ENCODE measurements around the gene TDRKH. TPM values are rescaled to one million over a fixed set of nuclear protein-coding genes. Genes with fewer than 3 reads are reported as not detected.

TDRKH gene
- total RNA-seq, 4 donors from 2014 or later = 1.1 to 5.3 (median 2.3) TPM

DNA sequence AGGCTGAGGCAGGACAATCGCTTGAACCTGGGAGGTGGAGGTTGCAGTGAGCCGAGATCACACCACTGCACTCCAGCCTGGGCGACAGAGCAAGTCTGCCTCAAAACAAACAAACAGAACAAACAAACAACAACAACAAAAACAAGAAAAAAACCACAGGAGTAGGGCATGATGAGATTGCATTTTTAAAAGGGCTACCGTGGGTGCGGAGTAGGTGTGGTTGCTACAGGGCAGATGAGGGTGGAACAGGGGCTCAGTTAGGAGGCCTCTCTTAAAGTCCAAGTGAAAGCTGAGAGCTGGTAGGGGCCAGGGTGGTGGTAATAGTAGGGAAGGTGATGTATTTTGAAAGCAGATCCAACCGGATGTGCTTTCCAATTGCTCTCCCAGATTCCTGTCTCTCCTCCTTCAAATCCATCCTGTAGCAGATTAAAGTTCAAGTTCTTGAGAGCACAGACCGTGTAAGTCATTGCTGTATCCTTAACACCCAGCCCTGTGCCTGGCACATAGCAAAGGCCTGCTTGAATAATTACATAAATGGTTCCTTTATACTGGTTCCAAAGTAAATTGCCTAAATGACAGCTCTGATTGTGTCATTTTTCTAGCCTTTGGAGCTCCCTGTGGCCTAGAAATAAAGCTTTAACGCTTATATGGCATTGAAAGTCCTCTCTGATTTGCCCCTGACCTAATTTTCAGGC, 19.1 kb upstream of the TDRKH start:
- Histone ChIP-seq H3K4me3 (no peak overlapping the region), H3K27ac (no peak overlapping the region), H3K4me1 (peaks cover 0 to 9% (median 0%) of the 10 kb centered on the region in 3 donors), H3K36me3 (peaks cover 0 to 5% (median 0%) of the 10 kb centered on the region in 3 donors), H3K27me3 (peaks cover 0 to 11% (median 0%) of the 10 kb centered on the region in 4 donors), H3K9me3 (no peaks in the 10 kb centered on the region)
- 55 to 60% methylated on average over 7 to 8 of the region's 8 CpGs for WGBS, 2 donors
- intact Hi-C loops (cut with DNase I) = no loop called here
- TF ChIP-seq POLR2A (IDR thresholded peaks at IDR 0.05) = no peak
- TF ChIP-seq, protein P1, sequence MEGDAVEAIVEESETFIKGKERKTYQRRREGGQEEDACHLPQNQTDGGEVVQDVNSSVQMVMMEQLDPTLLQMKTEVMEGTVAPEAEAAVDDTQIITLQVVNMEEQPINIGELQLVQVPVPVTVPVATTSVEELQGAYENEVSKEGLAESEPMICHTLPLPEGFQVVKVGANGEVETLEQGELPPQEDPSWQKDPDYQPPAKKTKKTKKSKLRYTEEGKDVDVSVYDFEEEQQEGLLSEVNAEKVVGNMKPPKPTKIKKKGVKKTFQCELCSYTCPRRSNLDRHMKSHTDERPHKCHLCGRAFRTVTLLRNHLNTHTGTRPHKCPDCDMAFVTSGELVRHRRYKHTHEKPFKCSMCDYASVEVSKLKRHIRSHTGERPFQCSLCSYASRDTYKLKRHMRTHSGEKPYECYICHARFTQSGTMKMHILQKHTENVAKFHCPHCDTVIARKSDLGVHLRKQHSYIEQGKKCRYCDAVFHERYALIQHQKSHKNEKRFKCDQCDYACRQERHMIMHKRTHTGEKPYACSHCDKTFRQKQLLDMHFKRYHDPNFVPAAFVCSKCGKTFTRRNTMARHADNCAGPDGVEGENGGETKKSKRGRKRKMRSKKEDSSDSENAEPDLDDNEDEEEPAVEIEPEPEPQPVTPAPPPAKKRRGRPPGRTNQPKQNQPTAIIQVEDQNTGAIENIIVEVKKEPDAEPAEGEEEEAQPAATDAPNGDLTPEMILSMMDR (IDR thresholded peaks at IDR 0.05) = no peak
- no peak for DNase-seq

- Histone ChIP-seq H3K27ac (no peak overlapping the region), H3K4me3 (no peak overlapping the region), H3K4me1 (peaks cover 0 to 9% (median 0%) of the 10 kb centered on the region in 3 donors), H3K27me3 (peaks cover 0 to 26% (median 0%) of the 10 kb centered on the region in 4 donors), H3K9me3 (no peaks in the 10 kb centered on the region), H3K36me3 (peaks cover 0 to 5% (median 0%) of the 10 kb centered on the region in 3 donors)
- intact Hi-C loops (cut with DNase I) = no loop called here
- TF ChIP-seq POLR2A (IDR thresholded peaks at IDR 0.05) = no peak
- TF ChIP-seq, protein P1 (IDR thresholded peaks at IDR 0.05) = no peak
- no peak for DNase-seq
- 44 to 80% methylated on average over 1 of the region's 1 CpG for WGBS, 2 donors
Observed at GRCh38 chr1:151807766-151808165, 17.5 kb upstream of the TDRKH start.

- H3K4me1 ChIP-seq = peaks cover 0 to 9% (median 0%) of the 10 kb centered on the region in 3 donors
- TF ChIP-seq POLR2A (IDR thresholded peaks at IDR 0.05) = no peak
- TF ChIP-seq, protein P1 (IDR thresholded peaks at IDR 0.05) = no peak
- H3K27ac ChIP-seq = no peak overlapping the region
- peaks cover 0 to 5% (median 0%) of the 10 kb centered on the region in 3 donors for H3K36me3 ChIP-seq
- no peak overlapping the region for H3K4me3 ChIP-seq
- DNase-seq = no peak
- WGBS, 2 donors = 79 to 86% methylated on average over 3 to 4 of the region's 5 CpGs
- no peaks in the 10 kb centered on the region for H3K9me3 ChIP-seq
- intact Hi-C loops (cut with DNase I) = no loop called here
- peaks cover 0 to 32% (median 0%) of the 10 kb centered on the region in 4 donors for H3K27me3 ChIP-seq
Observed at GRCh38 chr1:151807131-151807530, 16.8 kb upstream of the TDRKH start.

- intact Hi-C loops (cut with DNase I) = no loop called here
- Histone ChIP-seq H3K4me3 (no peak overlapping the region), H3K27me3 (peaks cover 0 to 42% (median 0%) of the 10 kb centered on the region in 4 donors), H3K27ac (no peak overlapping the region), H3K9me3 (no peaks in the 10 kb centered on the region), H3K36me3 (peaks cover 0 to 5% (median 0%) of the 10 kb centered on the region in 3 donors), H3K4me1 (peaks cover 0 to 9% (median 0%) of the 10 kb centered on the region in 3 donors)
- DNase-seq = no peak
- 20% methylated on average over 1 of the region's 7 CpGs; no CpG with 5 or more reads in 1 of the 2 donors for WGBS, 2 donors
- TF ChIP-seq POLR2A (IDR thresholded peaks at IDR 0.05) = no peak
- TF ChIP-seq, protein P1 (IDR thresholded peaks at IDR 0.05) = no peak
Observed at GRCh38 chr1:151806170-151806569, 15.9 kb upstream of the TDRKH start.

DNA sequence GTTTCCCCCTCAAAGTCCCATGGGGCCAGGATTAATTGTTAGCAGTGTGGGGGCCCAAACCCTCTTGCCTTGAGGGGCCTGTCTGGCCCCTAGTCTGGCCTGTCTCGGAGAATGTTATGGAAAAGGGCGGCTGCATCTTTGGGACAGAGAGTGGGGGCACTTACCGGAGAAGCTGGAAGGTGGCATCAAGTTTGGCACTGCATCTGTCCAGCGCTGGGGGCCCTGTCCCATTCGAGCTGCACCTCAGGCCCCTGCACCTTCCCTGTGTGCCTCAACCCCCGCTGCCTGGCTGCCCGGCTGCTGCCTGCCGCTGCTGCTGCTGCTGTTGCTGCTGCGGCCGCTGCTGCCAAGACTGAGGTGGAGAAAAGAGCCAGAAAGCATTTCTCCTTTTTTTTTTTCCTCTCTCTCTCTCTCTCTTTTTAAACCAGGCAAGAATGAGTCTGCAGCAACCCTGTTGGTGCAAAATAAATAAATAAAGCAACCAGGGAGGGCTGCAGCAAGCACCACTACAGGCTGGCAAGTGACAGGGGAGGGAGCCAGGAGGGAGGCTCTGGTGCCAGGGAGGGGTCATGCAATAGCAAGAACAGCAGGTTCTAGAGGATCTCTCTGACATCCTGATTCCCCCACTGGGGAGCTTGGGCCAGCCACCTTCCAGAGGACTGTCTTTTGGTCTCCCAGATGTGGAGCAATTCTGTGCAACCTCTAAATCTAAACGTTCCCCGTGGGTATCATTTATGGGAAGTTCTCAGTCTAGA, 14.9 kb upstream of the TDRKH start, which contains the start of gene LINGO4:
TSS of gene LINGO4 (minus strand) at position 354 of the 755 bp plus-strand sequence. CDS start 2,715 bp downstream, outside the sequence.
- TF ChIP-seq POLR2A (IDR thresholded peaks at IDR 0.05) = no peak
- TF ChIP-seq, protein P1 (IDR thresholded peaks at IDR 0.05) = no peak
- 52 to 54% methylated on average over 9 to 12 of the region's 12 CpGs for WGBS, 2 donors

More for the DNA sequence above, 14.9 kb upstream of the TDRKH start, which contains the start of gene LINGO4:
- Histone ChIP-seq H3K27ac (no peak within 1 kb of the TSS), H3K4me3 (no peak within 1 kb of the TSS), H3K27me3 (peaks cover 0 to 51% (median 0%) of the 10 kb centered on the region in 4 donors), H3K36me3 (peaks cover 0 to 5% (median 0%) of the 10 kb centered on the region in 3 donors), H3K4me1 (peaks cover 0 to 9% (median 0%) of the 10 kb centered on the region in 3 donors), H3K9me3 (no peaks in the 10 kb centered on the region)
- intact Hi-C loops (cut with DNase I) = no loop called here
- no peak for DNase-seq

Data from esophagus squamous epithelium (tissue), 5 donors.